HG03457 (cell line): Measurements from ENCODE around the gene KLC1.

ENCODE experiments used
- ATAC-seq: cut with Tn5 transposase; IDR thresholded peaks from one replicate; pipeline ENCODE4 v1.9.1; 2021; ENCODE audit warnings: moderate number of reproducible peaks; ENCODE audit not compliant: unreplicated experiment

KLC1 gene

GRCh38 chr14:103656756-103657133 is 27.7 kb downstream of the KLC1 start:
- no peak for ATAC-seq

- no peak for ATAC-seq
These were observed 28.5 kb downstream of the KLC1 start for GRCh38 chr14:103657471-103657870.

GRCh38 chr14:103659631-103660030 is 30.6 kb downstream of the KLC1 start:
- ATAC-seq, result no peak

GRCh38 chr14:103662029-103662428 is 33.0 kb downstream of the KLC1 start:
- ATAC-seq, result no peak

GRCh38 chr14:103662591-103662990 is 33.6 kb downstream of the KLC1 start:
- no peak for ATAC-seq

- no peak for ATAC-seq
These were observed 34.5 kb downstream of the KLC1 start for GRCh38 chr14:103663506-103663905.

GRCh38 chr14:103667671-103668070 is 38.7 kb downstream of the KLC1 start:
- no peak for ATAC-seq

- ATAC-seq, result no peak
These were observed 39.1 kb downstream of the KLC1 start for GRCh38 chr14:103668117-103668516.

GRCh38 chr14:103669370-103669769 is 40.4 kb downstream of the KLC1 start:
- no peak for ATAC-seq

GRCh38 chr14:103671911-103672310 is 42.9 kb downstream of the KLC1 start:
- ATAC-seq, result no peak

- ATAC-seq, result no peak
These were observed 46.9 kb downstream of the KLC1 start for GRCh38 chr14:103675957-103676356.

GRCh38 chr14:103676881-103677675 is 48.1 kb downstream of the KLC1 start:
- no peak for ATAC-seq

GRCh38 chr14:103679351-103679750 is 50.3 kb downstream of the KLC1 start:
- no peak for ATAC-seq

GRCh38 chr14:103680491-103681231 is 51.6 kb downstream of the KLC1 start:
- ATAC-seq, result no peak

- ATAC-seq, result no peak
These were observed 54.1 kb downstream of the KLC1 start for GRCh38 chr14:103683139-103683538.

GRCh38 chr14:103684471-103684870 is 55.5 kb downstream of the KLC1 start:
- ATAC-seq, result no peak

- ATAC-seq, result no peak
These were observed 55.9 kb downstream of the KLC1 start for GRCh38 chr14:103684871-103685270.

- no peak for ATAC-seq
These were observed 56.5 kb downstream of the KLC1 start for GRCh38 chr14:103685276-103686211.

GRCh38 chr14:103686831-103687485 is 57.9 kb downstream of the KLC1 start:
- no peak for ATAC-seq

- ATAC-seq, result no peak
These were observed 58.7 kb downstream of the KLC1 start for GRCh38 chr14:103687712-103688111.

- no peak for ATAC-seq
These were observed 59.4 kb downstream of the KLC1 start for GRCh38 chr14:103688441-103688840.
